NCI-H526 (cell line): Measurements from ENCODE around the gene IRS2.
"Not testable (repeated sequence)": the region's sequence is repeated elsewhere in the genome, so short reads cannot be mapped to it uniquely, and the experiment has no call there.

ENCODE experiments used
- DNase-seq, 2 experiments: peaks; one replicate each; lab custom pipeline; 2025; lab: John Stamatoyannopoulos, UW

Gene IRS2, protein sequence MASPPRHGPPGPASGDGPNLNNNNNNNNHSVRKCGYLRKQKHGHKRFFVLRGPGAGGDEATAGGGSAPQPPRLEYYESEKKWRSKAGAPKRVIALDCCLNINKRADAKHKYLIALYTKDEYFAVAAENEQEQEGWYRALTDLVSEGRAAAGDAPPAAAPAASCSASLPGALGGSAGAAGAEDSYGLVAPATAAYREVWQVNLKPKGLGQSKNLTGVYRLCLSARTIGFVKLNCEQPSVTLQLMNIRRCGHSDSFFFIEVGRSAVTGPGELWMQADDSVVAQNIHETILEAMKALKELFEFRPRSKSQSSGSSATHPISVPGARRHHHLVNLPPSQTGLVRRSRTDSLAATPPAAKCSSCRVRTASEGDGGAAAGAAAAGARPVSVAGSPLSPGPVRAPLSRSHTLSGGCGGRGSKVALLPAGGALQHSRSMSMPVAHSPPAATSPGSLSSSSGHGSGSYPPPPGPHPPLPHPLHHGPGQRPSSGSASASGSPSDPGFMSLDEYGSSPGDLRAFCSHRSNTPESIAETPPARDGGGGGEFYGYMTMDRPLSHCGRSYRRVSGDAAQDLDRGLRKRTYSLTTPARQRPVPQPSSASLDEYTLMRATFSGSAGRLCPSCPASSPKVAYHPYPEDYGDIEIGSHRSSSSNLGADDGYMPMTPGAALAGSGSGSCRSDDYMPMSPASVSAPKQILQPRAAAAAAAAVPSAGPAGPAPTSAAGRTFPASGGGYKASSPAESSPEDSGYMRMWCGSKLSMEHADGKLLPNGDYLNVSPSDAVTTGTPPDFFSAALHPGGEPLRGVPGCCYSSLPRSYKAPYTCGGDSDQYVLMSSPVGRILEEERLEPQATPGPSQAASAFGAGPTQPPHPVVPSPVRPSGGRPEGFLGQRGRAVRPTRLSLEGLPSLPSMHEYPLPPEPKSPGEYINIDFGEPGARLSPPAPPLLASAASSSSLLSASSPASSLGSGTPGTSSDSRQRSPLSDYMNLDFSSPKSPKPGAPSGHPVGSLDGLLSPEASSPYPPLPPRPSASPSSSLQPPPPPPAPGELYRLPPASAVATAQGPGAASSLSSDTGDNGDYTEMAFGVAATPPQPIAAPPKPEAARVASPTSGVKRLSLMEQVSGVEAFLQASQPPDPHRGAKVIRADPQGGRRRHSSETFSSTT (N-terminal part only)

GRCh38 chr13:109786457-109787134, at the start of gene IRS2:
Gene IRS2, minus strand, starts transcription at chr13:109786583. Its CDS starts 530 bp downstream, at chr13:109786053.
- peak; percentile 98 to 100 for DNase-seq

GRCh38 chr13:109834973-109835720, 48.8 kb upstream of the IRS2 start:
- peak; percentile 37 to 69 for DNase-seq

GRCh38 chr13:109833940-109834339, 47.6 kb upstream of the IRS2 start:
- DNase-seq: no peak

DNA sequence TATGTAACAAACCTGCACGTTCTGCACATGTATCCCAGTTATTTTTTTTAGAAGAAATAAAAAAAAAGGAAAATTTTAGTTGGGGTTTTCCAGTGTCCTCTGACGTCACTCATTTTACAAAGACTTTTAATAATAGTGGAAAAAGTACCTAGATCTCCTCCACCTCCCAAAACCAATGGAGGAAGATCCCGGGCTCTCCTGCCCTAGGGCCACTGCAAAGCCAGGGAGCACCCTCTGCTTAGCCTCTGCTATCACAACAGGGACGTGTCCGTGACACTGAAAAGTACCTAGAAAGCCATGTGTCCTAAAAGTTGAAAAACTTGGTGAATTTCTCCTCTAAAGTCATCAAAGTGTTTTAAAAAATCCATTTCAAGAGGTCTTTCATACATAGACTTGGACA, 46.7 kb upstream of the IRS2 start:
- no peak for DNase-seq

- not testable (repeated sequence) for DNase-seq
These were observed 42.4 kb upstream of the IRS2 start for GRCh38 chr13:109828591-109829316.

DNA sequence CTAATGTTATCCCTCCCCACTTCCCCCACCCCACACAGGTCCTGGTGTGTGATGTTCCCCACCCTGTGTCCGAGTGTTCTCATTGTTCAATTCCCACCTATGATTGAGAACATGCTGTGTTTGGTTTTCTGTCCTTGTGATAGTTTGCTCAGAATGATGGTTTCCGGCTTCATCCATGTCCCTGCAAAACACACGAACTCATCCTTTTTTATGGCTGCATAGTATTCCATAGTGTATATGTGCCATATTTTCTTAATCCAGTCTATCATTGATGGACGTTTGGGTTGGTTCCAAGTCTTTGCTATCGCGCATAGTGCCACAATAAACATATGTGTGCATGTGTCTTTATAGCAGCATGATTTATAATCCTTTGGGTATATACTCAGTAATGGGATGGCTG, 36.8 kb upstream of the IRS2 start:
- not testable (repeated sequence) for DNase-seq

GRCh38 chr13:109821103-109821502, 34.7 kb upstream of the IRS2 start:
- DNase-seq: peak in 1 of 2 experiments; percentile 40

DNA sequence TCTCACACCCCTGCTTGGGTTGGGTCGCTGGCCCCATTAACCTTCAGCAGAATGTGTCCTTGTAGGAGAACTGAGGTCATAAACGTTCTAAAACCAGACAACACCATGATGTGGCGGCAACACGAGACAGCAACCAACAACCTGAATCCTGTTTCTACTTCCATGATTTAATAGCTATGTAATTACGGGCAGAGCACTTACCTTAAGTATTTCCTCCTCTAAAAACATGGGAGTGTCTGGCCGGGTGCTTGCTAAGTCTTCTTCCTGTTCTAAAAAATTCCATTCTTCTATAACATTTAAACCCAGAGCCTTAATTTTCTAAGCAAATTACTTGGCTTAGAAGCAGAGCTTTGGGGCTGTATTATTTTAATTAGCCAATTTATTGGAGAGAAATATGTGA, 33.5 kb upstream of the IRS2 start:
- DNase-seq: peak in 1 of 2 experiments; percentile 34

GRCh38 chr13:109818886-109819285, 32.5 kb upstream of the IRS2 start:
- peak; percentile 47 to 83 for DNase-seq

- peak; percentile 93 to 98 for DNase-seq
These were observed 31.5 kb upstream of the IRS2 start for GRCh38 chr13:109817591-109818535.

DNA sequence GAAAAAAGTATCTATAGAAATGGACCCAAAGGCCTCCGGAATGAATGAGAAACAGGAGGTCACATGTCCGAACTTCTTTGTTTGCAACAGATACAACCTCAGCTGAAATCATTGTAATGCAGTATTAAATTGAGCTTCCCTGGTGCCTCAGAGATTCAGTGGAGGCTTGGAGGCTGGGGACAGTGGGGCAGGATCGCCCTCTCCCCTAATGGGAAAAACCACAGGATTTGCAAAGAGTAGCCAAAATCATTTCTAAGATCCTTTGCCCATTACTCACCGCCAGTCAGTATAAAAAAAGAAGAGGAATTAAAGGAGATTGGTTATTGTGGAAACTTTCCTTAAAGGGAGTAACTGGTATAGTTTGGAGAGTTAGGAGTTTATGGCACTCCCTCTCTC, 30.4 kb upstream of the IRS2 start:
- DNase-seq: peak; percentile 52 to 69

GRCh38 chr13:109816112-109816807, 29.9 kb upstream of the IRS2 start:
- peak; percentile 52 to 69 for DNase-seq

GRCh38 chr13:109815651-109816050, 29.3 kb upstream of the IRS2 start:
- DNase-seq: no peak

DNA sequence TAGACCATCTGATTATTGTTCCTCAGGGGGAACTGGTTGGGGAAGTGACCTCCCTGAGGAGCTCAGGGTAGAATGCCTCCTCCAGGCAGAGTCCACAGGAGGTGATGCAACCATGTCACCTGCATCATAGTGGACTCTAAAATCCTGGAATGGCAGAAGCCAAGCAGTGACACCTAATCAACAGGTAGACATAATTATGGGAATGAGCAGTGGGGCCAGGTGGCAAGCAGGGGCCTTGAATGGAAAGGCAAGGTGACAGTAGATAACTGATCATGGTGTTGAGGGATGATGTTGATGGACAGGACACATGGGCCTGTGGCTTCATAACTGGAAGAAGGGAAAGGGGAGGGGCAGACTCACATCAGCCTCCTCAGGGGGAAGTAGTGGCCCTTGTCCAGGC, 27.3 kb upstream of the IRS2 start:
- DNase-seq: no peak

DNA sequence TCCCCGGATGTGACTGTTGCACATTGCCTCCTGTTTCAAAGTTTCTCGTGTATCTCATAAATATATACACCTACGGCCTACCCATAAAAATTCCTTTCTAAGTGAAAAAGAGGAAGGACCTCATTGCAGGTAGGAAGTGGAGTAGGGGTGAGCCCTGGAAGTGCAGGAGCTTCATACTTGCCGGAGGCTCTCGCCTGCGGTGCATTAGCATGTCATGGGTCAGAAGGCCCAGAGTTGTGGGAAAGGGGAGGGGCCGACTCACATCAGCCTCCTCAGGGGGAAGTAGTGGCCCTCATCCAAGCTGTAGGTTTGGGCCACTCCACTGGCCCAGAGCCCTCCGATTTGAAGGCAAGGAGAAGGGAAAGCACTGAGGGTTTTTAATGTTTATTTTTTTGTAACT, 26.0 kb upstream of the IRS2 start:
- peak in 1 of 2 experiments; percentile 58 for DNase-seq

GRCh38 chr13:109810761-109811510, 24.6 kb upstream of the IRS2 start:
- DNase-seq: no peak

DNA sequence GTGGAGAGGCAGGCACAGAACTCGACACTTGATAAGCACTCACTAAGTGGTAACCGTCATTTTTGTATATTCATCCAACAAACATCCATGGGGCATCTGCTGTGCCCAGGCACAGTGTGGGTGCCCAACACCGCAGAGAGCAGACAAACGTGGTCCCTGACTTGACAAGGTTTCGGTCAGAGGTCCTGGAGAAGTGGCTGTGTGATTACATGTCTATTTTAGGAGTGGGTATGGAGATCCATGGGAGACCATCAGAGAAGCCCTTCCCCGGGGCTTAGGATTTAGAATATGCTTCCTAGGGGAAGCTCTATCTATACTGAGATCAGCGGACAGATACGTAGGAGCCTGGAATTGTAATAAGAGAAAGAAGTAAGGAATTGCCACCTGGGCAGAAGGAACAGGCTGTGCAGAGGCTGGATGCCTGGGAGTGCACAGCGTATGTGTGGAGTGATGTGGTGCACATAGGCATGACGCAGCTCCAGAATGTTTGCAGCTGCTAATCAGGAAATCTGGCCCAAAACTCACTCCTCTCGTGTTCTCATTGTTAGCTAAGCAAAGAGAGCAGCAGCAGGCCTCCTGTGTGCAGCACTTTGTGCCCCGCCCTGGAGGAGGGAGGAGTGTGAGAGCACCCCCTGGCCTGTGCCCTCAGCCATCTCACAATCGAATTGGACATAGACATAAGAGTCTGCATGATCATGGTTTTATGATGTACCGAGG, 23.0 kb upstream of the IRS2 start:
- no peak for DNase-seq
